Neural cell (in vitro differentiated cells): ENCODE data around the gene MEGF11.
"Not testable (repeated sequence)": the region's sequence is repeated elsewhere in the genome, so short reads cannot be mapped to it uniquely, and the experiment has no call there.

Experiments used
- EZH2 ChIP-seq: fragments of 200-600, 300-800 bp; shearing (Covaris generic), sonication (generic); IDR thresholded peaks from 2 replicates; pipeline ENCODE4 v1.6.1; 2014; ENCODE audit warnings: antibody characterized with exemption, low read length, borderline replicate concordance, mild to moderate bottlenecking; ENCODE audit not compliant: insufficient read depth, poor library complexity, severe bottlenecking
- SMC3 ChIP-seq: fragments of 450-650 bp; conservative IDR thresholded peaks from 2 replicates; pipeline ENCODE4 v1.6.1; 2014; ENCODE audit warnings: antibody characterized with exemption, mild to moderate bottlenecking, moderate library complexity; ENCODE audit not compliant: poor library complexity
- TAF1 ChIP-seq: IDR thresholded peaks from 2 replicates; pipeline ENCODE4 v1.6.1; 2012; ENCODE audit warnings: low read depth
- TF ChIP-seq, protein P1 (sequence below): fragments of 450-650 bp; IDR thresholded peaks from 2 replicates; pipeline ENCODE4 v1.5.1; 2014; ENCODE audit warnings: antibody characterized with exemption, mild to moderate bottlenecking, moderate library complexity; ENCODE audit not compliant: poor library complexity, severe bottlenecking
- TF ChIP-seq, protein P2 (sequence below): IDR thresholded peaks from 2 replicates; pipeline ENCODE4 v1.6.1; 2012; ENCODE audit warnings: borderline replicate concordance

DNA sequence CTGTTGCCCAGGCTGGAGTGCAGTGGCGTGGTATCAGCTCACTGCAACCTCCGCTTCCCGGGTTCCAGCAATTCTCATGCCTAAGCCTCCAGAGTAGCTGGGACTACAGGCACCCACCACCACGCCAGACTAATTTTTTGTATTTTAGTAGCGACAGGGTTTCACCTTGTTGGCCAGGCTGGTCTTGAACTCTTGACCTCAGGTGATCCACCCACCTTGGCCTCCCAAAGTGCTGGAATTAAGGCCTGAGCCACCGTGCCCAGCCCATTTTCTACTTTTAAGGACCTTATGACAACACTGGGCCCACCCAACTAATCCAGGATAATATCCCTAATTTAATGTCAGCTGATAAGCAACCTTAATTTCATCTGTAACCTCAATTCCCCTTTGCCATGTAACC lies 385.6 kb downstream of the MEGF11 start:
- TF ChIP-seq EZH2, TAF1, SMC3: not testable (repeated sequence)
- TF ChIP-seq, protein P1, sequence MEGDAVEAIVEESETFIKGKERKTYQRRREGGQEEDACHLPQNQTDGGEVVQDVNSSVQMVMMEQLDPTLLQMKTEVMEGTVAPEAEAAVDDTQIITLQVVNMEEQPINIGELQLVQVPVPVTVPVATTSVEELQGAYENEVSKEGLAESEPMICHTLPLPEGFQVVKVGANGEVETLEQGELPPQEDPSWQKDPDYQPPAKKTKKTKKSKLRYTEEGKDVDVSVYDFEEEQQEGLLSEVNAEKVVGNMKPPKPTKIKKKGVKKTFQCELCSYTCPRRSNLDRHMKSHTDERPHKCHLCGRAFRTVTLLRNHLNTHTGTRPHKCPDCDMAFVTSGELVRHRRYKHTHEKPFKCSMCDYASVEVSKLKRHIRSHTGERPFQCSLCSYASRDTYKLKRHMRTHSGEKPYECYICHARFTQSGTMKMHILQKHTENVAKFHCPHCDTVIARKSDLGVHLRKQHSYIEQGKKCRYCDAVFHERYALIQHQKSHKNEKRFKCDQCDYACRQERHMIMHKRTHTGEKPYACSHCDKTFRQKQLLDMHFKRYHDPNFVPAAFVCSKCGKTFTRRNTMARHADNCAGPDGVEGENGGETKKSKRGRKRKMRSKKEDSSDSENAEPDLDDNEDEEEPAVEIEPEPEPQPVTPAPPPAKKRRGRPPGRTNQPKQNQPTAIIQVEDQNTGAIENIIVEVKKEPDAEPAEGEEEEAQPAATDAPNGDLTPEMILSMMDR, result not testable (repeated sequence)
- TF ChIP-seq, protein P2, sequence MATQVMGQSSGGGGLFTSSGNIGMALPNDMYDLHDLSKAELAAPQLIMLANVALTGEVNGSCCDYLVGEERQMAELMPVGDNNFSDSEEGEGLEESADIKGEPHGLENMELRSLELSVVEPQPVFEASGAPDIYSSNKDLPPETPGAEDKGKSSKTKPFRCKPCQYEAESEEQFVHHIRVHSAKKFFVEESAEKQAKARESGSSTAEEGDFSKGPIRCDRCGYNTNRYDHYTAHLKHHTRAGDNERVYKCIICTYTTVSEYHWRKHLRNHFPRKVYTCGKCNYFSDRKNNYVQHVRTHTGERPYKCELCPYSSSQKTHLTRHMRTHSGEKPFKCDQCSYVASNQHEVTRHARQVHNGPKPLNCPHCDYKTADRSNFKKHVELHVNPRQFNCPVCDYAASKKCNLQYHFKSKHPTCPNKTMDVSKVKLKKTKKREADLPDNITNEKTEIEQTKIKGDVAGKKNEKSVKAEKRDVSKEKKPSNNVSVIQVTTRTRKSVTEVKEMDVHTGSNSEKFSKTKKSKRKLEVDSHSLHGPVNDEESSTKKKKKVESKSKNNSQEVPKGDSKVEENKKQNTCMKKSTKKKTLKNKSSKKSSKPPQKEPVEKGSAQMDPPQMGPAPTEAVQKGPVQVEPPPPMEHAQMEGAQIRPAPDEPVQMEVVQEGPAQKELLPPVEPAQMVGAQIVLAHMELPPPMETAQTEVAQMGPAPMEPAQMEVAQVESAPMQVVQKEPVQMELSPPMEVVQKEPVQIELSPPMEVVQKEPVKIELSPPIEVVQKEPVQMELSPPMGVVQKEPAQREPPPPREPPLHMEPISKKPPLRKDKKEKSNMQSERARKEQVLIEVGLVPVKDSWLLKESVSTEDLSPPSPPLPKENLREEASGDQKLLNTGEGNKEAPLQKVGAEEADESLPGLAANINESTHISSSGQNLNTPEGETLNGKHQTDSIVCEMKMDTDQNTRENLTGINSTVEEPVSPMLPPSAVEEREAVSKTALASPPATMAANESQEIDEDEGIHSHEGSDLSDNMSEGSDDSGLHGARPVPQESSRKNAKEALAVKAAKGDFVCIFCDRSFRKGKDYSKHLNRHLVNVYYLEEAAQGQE, result not testable (repeated sequence)
